Vagina (tissue), 2 donors: Measurements from ENCODE around the gene RUFY3.

ENCODE experiments used
- CTCF ChIP-seq, 3 experiments: fragments of 450-650 bp in 2 of 3; fragments of 200-600 bp in 1 of 3; sonication (generic) in 1 of 3; IDR thresholded peaks; one replicate each; pipeline ENCODE4 v1.5.1; 2017 to 2019; ENCODE audit warnings: antibody characterized with exemption in 3 of 3, mild to moderate bottlenecking in 2 of 3, moderate library complexity in 2 of 3
- POLR2A ChIP-seq, 2 donors: fragments of 450-650 bp; IDR thresholded peaks; one replicate each; pipeline ENCODE4 v1.6.1; 2017; ENCODE audit warnings: antibody characterized with exemption in 2 of 2, mild to moderate bottlenecking in 2 of 2, moderate library complexity in 2 of 2

- TF ChIP-seq CTCF (IDR thresholded peaks at IDR 0.05) (no peak), POLR2A (IDR thresholded peaks at IDR 0.05) (no peak)
Measured at GRCh38 chr4:70722199-70722791, 531 bp downstream of the RUFY3 start.
